A673 (cell line): ENCODE measurements around the gene NOSIP.

Experiments
- CTCF ChIP-seq: fragments of 300-800, 200-600 bp; sonication (generic); conservative IDR thresholded peaks from 2 replicates; pipeline ENCODE4 v1.5.1; 2017; ENCODE audit warnings: low read depth, mild to moderate bottlenecking, antibody characterized with exemption, low read length, moderate library complexity, mixed read lengths
- EZH2 ChIP-seq: fragments of 200-600 bp; sonication (generic); IDR thresholded peaks from 2 replicates; pipeline ENCODE4 v1.6.1; 2017; ENCODE audit warnings: borderline replicate concordance, low read depth, mild to moderate bottlenecking, mixed read lengths, antibody characterized with exemption, low read length; ENCODE audit not compliant: poor library complexity, severe bottlenecking

DNA sequence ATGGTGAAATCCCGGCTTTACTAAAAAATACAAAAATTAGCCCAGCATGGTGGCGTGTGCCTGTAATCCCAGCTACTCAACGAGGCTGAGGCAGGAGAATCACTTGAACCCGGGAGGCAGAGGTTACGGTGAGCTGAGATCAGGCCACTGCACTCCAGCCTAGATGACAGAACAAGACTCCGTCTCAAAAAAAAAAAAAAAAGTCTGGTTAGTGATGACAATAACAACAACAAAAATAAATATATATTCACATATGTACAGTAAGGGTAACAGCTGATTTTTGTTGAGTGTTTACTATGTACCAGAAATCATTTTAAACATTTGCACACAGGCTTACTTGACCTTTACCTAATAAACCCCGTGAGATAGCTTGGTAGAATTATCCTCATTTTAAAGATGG lies 36.6 kb upstream of the NOSIP start:
- TF ChIP-seq CTCF = no peak
- no peak for TF ChIP-seq EZH2
